ENCODE data around the gene PRLHR.

Gene PRLHR

DNA sequence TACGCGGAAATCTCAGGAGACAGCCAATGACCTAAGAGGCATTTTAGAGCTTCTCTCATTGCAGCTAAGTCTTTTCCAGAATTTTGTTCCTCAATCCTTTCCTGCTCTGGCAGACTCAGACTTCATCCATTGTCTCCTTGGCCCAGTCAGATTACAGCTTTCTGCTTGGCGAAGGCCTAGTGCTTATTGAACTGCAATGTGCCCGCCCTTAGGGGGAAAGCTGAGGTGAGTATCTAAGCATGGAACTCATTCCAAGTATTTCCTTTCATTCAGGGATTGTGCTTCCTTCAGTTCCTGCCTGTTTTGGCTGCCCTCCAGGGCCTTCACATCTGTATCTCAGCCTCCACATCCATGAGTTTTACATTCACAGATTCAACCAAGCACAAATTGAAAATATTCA, 37.5 kb downstream of the PRLHR start:
- DNase-seq, result no peak

DNA sequence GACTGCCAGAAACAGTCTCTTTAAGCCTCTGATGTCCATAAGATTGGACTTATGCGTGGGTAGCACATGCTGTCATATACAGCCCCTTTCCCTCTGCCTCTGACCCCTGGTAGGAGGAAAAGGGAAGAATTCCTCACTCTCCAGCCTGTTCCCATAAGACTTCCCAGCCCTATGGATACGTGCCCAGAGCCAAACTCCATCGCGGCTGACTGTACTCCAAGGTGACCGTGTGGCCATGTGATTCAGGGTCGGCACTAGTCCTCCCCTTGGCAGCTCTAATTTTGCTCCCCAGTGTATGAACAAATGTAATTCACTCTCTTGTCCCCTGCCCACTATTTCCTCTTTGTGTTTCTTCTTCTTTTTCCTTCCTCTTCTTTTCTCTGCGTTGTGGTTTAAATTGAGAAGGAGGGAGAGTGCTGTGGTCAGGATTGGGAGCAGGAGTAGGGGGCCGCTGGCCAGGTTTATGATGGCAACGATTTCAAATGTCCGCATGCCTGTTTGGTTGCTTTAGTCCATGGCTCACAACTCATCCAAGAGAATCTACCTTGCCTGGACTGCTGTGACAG, 43.8 kb downstream of the PRLHR start:
- DNase-seq, result peak in 1 of 3 donors; percentile 17

DNA sequence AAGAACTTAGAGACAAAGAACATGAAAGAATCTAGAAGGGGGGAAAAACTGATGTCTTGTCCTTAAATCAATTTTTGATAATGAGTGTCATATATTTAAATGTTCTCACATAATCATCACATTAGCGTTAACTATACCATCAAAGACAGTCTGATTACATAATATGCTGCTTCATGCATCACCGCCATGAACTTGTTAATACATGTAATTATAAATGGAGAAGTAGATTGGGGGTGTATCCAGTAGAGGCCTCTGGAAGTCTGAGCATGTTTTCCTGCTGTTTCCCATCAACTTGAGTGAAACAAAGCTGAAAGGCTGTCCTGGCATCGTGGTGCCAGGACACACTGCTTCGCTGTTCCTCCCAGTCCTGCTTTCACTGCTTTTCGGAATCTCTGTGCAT, 48.2 kb downstream of the PRLHR start:
- no peak for DNase-seq

DNA sequence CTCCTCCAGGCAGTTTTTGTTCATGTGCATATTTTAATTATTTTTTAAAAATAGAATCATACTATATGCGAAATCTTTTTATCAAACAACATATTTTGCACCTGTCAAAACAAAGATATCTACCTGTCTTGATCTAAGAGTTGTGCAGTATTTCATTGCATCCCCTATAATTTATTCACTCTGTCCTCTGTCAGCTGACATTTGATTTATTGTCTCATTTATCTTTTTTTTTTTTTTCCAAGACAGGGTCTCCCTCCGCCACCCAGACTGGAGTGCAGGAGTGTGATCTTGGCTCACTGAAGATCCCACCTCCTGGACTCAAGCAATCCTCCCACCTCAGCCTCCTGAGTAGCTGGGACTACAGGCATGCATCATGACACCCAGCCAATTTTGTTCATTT, 49.0 kb downstream of the PRLHR start:
- DNase-seq, result no peak

DNA sequence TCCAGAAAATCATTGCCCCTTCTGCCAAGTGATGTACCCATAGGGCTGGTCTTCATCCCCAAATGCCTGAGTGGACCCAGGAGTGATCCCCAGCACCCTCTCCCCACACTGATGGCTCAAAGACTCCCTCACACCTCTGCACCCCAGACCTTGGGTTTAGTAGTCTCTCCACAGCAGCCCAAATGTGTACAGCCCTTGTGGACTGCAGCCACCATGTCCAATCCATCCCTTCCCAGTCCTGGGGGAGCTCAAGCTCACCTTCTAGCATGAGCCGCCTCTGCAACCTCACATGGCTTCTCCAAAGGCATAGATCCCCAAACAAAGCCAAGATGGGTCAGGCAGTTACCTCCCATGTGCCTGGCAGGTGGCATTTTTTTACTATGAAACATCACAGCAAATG, 50.1 kb downstream of the PRLHR start:
- no peak for DNase-seq

DNA sequence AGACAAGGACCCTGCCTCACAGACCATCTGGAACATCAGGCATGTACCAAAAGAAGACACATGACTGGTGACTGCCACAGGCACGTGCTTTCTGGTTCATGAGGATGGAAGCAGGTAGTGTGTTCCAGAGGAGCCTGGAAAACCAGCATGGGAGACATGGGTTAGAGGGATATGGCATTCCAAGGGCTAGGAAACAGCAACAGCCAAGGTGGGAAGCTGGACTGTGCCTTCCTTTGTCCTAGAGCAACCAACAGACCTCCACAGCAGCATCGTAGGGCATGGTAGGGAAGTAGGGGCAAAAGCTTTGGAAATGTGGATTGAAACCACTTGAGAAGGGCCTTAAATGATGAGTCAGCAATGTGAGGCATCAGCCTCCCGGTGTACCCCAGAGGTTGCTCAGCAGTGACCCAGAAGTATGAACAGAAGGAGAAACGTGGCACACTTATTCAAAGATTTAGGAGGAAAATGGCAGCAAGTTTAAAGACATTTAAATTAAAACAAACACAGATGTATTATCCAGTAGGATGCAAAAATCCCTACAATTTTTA, 51.0 kb downstream of the PRLHR start:
- DNase-seq, result no peak

DNA sequence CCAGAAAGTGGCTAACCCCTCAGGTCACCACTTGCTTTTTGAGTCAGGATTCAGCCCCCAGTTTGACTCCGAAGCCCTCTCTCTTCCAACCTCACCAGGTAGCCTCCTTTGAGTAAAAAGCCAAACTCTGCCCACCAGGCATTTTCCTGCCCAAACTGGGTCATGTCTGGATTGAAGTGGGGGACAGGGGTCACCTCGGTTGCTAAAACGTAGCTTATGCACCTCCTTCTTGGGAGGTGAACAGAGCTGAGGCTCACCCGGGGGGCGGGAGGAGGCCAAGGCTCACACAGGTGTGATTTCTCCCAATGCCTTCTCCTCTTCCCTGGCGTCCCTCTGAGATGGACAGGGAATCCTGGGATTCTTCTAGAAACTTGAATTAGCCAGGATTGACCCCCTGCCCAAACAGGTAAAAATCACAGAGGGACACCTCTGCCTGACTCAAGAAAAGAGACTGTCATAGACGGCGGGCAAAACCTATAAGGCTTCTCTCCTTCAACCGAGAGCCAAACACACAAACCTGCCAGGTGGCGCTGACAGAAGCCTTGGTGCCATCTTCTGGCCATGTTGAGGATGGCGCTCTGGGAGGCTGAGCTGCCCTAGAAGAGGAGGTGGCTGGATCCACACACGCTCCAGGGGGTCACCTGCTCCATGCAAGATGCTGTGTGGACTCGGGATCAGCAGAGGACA, 51.6 kb downstream of the PRLHR start:
- DNase-seq, result peak; percentile 38 to 68 (median 66)

DNA sequence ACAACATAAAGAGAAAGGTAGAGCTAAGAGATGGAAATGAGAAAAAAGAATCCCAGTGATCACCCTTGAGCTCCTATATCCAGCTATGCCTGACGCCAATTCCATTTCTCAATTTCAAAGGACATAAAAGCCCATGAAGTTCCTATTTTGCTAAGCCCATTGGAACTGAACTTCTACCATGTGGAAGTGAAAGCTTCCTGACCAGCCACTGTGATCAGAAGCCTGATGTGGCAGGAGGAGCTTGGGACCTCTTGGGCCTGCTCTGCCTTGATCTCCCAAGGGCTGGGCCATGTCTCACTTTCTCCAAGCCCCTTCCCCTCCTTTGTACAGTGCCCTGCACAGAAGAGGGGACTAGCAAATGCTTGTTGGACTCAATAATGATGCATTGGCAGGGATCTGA, 52.7 kb downstream of the PRLHR start:
- peak in 2 of 3 donors; percentile 22 to 40 for DNase-seq

DNA sequence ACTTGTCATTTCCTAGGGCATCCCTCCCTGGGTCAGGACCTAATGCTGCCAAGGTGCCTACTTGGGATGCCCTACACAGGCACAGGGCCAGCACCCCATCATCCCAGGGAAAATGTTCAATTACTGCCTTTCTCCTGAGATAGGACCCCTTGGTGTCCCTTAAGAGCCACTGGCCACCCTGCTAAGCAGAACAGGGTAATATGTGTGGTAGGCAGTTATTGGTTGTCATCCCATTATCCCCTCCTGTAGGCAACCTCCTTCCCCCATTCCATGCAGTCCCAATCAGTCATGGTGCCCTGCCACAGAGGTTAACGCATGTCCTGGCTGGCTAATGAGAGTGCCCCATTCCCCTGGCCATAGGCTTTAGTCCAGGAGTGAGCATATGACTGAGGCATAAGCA, 53.2 kb downstream of the PRLHR start:
- DNase-seq, result no peak

DNA sequence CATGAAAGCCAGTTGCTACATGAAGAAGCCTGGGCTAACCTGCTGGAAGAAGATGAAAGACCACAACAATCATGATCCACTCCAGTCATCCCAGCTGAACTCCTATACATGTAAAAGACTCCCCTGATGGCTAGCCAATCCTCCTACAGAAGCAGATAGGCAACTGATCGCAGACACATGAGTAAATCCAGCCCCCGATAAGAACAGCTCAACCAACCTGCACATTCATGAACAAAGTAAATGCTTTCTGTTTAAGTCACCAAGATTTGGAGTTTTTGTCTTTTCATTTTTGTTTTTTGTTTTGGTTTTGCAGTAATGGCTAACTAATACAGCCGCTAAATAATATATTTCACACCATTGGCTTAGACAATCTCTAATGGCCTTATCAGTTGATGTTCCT, 53.7 kb downstream of the PRLHR start:
- no peak for DNase-seq

All from suppressor macrophage treated with lipopolysaccharide for 1 hour (primary cell).